DMS153 (cell line): ENCODE results near the gene KCNAB1.

Experiments
- DNase-seq: peaks from one replicate; lab custom pipeline; 2025; lab: John Stamatoyannopoulos, UW

Gene KCNAB1

DNA sequence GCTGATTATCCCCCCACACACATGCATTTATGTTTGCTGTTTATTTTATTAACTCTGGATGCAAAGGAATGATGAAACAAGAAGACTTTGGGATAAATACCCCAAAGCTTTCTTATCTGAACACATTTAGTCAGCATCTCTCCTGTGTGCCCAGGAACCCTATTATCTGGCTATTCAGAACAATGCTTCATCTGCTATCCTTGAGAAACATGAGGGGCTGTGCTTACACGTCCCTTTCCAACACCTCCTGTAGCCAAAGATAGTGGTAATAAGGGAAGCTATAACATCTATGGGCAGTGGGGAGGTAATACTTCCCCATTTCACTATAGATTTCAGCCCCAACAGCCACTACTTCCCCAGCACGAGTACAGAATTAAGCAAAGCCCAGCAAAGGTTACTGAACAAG lies 339.8 kb downstream of the KCNAB1 start:
- no peak for DNase-seq

DNA sequence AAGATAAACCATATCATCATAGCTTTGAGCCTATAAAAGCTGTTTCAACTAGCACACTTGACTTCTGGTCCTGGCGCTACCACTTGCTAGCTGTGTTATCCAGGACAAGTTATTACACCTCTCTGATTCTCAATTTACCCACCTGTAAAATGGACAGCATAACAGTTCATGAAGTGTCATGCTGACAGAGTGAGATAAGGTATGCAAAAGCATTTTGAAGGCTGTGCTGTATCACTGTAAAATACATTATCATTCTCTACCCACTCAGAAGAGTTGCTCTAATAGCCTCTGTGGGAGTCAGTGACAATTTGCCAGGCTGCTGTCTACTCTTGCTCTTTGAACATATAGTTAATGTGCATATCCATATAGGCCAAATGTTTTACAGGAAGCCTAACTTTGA lies 341.5 kb downstream of the KCNAB1 start:
- DNase-seq, result no peak

DNA sequence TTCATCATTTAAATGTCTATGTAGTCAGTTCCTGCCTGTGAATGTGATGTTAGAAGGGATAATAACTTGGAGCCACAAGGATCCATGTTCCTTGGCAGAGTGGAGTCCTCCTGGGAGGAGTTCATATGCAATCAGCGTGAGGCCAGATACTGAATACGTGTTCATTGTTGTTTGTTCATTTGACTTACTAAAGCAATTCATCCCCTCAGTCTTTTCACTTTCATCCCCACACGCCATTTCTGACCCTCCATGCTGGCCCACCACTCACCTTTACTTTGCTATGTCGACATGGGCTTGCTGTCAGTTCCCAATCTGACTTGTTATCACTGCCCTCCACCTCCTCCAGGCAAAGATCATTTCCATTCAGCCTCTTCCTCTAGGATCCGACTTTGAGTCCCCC lies 342.7 kb downstream of the KCNAB1 start:
- no peak for DNase-seq

DNA sequence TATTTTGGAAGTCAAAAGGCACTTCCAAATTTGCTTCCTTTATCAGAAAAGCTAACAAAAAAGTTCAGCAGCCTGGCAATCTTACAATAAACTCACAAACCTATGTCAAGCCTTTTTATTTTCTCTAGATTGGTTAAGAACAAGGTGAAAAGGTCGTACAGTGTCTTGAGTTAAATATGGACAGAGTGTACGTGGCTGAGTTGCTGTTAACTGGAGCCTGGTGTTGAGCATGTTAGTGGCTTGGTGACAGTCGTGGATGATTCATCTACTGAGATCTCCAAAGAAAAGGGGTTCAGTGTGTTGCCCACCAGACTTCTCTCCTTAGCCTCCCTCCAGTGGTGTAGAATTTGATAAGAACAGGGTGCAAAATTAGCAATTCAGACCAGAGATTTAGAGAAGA lies 344.8 kb downstream of the KCNAB1 start:
- no peak for DNase-seq

DNA sequence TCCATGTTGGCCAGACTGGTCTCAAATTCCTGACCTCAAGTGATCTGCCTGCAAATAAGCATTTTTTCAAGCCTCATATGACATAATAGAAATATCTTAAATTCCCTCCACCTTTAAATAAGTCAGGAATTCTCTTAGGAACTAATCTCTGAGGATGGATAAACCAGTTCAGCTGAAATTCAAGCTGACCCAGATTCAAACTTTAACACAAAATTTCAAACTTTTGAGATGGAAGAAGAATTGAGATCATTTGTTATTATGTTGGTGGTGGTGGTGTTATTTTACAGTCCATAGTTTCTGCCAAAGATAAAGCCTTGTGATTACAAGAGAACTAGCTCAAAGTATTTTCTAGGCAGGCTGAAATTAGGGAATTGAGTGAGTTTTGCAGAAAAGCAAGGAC lies 349.1 kb downstream of the KCNAB1 start:
- no peak for DNase-seq

DNA sequence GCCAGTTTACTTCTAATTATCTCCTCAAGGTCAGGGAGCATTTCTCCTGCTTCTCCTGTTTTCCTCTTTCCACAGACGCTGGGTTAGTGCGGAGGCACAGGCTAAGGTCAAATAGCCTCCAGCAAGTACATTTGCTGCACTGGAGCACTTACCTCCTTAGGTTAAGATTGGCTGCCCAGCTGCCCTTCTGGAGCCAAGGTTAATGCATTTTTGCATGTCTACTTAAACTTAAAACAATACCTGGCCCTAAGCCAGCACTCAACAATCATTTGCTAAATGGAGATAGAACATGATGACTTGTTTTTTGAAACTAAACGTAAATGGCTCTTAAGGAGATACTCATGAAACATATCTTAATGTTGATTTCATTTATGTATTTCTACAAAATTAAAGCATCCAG lies 351.1 kb downstream of the KCNAB1 start:
- no peak for DNase-seq

DNA sequence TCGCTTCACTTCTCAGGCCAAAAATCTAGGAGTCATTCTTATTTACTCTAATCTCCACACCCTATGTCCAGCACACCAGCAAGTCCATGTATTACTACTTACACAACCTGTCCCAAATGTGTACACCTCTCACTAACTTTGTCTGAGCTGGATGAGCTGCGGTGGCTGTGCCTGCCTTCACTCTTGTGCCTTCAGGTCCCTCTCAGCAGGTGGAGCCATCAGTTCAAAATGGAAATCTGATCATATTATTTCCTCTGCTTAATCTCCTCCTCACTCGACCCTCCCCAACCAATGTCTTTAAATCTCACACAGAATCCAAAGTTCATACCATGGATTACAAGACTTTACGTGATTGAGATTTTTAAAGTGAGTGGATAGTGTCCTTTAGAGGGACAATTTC lies 351.8 kb downstream of the KCNAB1 start:
- DNase-seq, result no peak

DNA sequence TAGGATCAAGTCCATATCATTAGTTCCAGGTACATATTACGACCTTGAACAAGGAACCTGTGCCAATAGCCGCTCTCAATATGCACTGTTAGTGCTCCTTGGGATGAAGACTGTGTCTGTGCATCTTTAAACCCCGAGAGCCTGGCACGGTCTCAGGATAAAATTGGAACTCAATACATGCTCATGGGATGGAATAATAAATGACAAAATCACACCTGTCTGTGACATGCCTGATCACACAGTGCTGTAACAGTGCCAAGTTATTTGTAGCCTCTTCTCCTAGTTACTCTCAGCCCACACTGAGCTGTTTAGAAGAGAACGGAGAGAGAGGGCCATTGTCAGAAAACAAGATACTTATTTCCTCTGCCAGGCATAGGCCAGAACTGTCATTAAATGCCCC lies 352.3 kb downstream of the KCNAB1 start:
- no peak for DNase-seq

DNA sequence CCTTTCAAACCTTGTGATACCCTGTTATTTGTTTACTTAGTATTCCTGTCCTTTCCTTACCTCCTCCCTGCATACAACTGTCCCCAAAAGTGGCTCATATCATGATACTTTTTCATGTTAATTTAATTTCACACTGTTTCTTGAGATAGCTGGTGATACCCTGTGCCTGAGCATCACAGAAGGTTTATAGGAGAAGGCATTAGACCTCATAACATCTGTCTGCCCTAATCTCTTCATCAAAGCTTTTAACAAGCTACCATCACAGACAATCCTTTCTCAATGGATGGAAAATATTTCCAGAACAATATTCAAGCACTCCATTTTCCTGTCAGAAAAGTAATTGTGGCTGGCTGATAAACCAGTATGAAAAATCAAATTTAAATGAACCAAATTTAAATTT lies 353.0 kb downstream of the KCNAB1 start:
- DNase-seq, result no peak

DNA sequence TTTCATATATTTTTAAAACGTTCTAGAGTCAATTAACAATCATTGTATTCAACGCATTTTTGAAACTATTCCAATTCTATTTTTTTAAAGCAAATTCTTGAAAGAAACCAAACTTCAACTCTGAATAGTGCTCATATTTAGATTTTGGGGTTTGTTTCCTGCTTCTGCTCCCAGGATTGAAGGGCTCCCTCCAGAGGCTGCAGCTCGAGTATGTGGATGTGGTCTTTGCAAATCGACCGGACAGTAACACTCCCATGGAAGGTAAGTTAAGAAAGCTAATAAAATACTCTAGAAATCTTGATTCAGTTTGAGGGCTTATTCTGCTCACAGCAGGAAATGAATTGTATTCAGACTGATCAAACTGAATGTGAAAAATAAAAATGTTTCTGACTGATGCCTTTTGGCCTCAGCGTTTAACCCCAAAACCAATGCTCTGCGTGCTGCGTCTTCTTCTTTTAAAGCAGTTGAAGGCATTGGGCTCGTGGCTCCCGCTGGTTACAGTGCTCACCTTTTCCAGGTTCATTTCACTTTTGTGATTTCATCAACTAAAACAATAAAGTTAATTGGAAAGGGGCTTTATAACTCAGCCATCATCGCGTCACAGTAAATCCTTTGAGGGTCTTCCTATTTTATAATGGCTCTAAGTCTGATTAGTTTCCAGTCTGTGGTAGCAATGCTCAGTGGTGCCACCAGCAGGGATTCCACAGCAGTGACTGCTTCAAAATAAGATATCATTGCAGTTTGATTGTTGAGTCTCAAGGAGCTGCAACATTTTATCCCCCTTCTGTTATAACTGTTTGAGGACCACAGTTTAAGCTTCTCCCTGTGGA lies 354.4 kb downstream of the KCNAB1 start:
- DNase-seq, result no peak

DNA sequence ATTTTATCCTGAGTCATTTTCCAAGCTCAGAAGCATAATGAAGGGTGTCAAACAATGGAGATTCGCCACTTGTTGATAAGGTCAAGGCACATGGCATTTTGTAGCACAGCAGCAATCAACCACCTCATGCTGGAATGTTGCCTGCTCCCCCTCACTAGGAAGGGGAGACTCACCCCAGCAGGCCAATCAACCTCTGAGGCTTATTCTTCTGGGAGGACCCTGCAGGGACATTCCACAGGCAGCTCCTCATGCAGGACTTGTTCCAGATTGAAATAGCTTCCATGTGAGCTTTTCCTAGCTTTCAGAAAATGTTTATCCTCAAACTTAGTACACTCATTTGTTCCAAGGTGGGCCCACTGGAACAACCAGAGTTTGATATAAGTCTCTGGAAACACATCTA lies 356.9 kb downstream of the KCNAB1 start:
- no peak for DNase-seq

DNA sequence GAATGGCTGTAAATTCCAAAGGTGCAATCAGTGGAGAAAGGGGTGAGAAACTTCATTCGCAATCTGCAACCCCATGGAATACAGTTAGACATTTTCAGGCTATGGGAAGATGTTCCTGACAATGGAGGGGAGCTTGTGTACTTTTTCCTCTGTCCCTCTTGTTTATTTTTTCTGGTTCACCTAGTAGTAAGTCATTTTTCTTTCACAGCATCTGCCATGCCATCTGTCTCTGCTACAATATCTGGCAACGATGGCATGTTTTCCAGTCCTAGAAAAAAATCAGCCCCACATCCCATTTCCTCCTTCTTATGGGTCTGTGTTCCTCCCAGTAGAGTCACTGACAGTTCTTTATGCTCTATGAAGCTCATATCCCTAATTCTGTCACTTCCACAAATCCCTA lies 358.5 kb downstream of the KCNAB1 start:
- no peak for DNase-seq

DNA sequence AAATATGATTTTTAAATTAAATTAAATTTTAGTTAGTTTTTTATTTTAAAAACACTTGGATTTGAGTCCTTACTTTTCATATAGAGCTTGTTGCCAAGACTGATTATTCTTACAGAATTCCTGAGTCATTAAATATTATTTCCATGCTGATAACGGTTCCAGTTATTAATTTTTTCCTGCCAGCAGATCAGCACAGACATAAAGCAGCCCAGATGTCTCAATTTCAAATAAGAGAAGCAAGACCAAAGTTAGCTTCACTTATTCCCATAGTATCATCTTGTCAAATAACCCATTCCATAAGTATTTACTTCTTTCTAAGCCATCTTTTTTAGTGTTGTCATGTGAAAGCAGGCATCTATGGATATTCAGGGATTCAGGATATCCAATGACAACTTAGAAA lies 359.2 kb downstream of the KCNAB1 start:
- no peak for DNase-seq

DNA sequence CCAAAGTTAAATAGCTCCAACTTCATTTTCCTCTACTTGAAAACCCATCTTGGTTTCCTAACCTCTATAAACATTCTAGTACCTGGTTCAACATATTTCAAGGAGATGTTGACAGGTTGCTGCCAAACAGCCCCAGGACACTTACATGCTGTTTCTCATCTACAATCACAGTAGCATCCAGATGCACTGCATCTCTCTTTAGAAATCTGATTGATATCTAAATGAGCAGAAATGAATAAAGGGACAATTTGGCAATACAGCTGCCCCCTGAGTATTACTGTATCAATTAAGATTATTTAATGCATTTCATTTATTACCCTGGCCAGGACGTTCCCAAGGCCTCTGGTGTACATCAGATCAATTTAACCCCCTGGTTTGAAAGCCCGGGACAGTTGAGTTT lies 360.6 kb downstream of the KCNAB1 start:
- DNase-seq, result no peak

DNA sequence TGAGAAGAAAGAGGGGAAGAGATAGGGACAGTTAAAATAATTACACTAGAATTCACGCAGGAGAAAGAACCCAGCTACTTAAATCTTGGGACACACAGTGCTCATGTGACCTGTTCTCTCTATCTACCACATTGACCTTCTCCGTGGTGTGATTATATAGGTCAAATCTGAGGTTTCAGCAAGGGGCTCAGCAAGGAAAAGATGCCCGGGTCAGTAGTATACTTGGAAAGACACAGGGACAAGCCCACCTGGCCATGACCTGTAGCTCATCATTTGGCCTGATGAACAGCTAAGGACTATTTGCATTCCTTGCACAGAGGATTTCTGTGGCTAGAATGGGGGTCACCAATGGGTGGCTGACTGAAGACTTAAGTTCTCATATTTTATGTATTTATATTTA lies 362.6 kb downstream of the KCNAB1 start:
- DNase-seq, result no peak

DNA sequence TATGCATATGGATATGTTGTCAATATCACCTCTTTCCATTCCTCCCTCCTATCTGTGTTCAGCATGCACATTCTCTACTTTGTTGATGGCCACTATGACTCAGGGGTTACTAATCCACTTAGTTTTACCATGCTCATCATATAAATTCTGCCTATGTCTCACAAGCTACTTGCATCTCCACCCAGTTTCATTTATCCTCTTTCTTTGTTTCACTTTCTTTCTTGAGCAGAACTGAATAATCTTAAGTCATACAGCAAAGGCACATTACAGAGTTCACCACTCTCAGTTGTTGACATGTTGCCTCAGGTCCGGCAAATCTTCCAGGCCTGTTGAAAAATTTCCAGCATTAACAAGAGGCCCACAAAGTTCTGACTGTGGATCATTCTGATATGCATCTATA lies 363.0 kb downstream of the KCNAB1 start:
- DNase-seq, result no peak

DNA sequence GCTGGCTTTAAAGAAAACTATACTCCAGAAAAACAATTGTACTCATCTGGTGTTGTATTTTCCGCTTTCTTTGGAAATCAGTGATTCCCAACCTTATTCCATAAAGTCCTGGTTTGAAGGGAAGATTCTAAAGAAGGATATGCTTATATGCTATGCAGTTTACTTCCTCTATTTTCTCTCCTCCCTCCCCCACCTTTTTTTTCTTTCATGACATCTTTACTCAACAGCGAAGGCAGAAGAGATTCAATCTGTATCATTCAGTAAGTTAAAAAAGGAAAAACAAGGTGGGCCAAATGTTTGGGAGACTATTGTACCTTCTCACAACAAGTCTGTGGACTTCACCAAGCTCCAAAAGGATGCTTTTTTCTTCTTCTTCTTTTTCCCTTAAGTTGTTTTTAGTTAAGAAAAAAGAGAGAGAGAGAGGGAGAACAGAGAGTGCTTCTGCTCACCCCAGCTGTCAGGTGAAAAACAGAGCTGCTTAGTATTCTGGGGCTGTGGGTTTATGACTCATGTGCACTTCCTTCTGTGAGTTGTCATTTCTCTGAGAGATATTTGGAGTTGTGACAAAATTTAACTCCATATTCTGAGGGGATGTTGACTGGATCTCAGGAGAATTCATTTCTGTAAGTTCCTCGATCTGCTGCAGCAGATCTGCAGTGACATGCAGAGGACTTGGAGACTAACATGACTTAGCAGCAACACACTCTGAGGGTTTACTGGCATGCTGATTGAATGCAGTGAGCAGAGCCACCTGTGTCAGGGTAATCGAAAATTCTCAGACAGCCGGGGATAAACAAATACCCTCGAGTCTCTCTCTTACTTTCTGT lies 363.8 kb downstream of the KCNAB1 start:
- DNase-seq, result no peak

DNA sequence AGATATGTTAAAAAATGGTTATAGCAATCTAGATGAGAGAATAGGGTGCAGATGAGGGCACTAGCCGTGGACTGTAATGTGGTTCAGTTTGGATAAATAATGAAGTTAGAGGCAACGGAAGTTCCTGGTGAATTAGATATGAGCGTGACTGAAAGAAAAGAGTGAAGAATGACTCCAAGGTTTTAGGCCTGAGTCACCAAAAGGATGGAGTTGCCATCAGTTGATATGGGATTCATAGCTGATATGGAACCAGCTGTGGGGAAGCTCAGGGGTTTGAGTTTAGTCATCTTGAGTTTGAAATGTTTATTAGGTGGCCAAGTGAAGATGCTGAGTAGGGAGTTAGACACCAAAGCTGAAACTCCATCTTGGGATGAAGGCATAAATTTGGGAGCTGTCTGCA lies 368.4 kb downstream of the KCNAB1 start:
- no peak for DNase-seq

DNA sequence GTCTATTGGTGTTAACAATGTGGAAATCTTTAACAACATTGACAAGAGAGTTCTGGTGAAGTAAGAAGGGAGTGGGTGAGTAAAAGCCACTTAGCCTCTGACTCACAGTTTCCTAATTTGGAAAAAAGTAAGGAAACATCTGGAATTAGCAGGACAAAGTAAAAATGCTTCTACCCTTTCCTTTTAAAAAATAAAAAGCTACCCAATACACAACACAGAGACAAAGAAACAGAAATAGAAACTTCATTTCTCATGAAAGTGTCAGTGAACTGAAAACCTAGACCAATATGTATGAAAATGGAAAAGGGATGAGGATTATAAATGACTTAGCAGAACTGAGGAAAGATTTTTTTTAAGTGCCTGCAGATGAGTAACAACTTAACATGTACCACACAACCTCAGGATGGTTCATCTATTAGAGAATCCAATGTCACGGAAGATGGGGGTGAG lies 369.1 kb downstream of the KCNAB1 start:
- DNase-seq, result no peak

DNA sequence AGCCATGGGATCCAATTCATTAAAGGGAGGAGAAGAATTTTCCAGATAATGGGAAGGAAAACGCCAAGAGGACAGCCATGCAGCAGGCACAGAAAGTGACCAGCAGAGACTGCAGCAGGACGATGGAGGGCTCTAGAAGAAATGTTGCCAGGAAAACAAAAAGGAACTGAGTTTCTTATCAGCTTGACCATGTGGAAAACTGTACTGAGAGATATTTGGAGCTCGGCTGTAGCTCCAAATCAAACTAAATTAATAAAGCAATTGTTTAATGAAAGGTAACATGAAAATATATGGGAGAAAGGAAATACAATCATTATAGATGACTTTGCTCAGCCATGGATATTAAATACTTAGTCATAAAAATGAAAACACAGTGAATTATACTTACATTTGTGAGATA lies 370.8 kb downstream of the KCNAB1 start:
- no peak for DNase-seq

DNA sequence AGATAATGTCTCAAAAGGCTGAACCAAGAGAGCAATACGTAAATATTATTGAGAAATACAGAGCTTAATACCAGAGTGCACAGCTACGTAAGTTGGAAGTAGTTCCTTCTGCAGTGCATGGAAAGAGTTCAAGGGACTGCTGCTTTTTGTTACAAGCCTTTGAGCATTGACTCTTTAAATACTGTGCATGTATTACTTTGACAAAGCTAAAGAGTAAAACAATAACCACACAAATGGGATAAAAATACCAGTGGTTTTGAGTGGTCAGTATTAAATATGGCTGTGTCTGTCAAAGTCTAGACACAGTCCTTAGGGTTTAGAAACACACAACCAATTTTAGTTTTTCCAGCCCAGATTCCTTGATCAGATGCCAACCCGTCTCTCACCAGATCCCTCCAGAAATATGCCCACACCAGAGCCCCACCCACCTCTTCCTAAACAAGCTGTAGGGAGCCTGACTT lies 372.5 kb downstream of the KCNAB1 start:
- no peak for DNase-seq

DNA sequence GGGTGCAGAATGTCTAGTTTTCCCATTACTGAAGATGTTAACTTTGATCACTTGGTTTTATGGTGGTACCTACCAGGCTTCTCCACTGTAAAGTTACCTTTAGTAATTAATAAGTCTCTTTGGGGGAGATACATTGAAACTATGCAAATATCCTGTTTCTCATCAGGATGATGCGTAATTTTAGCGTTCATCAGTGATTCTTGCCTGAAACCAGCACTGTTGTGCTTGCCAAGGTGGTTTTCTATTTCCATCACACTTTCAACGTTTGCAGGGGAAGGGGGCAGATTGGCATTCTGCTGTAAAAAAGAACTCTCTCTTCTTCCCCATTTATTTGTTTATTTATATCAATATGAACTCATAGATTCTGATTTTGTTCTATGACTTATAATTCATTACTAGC lies 373.5 kb downstream of the KCNAB1 start:
- DNase-seq, result no peak

DNA sequence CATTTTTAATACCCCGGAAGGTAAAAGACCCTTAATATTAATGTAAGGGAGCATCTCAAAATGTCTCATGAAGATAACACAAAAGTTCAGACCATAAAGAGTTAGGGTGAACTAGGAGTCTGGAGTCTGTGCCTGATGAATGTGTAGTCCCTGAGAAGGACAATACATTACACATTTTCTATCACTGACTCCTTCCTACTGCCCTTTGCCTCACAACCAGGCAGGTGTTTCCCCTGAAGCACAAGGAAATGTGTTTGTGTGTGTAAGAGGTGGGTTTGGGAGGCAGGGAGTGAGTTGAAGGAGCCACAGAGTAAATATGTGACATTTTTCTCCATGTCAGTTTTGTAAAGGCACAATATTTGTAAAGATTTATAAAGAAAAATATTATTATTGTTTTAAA lies 375.4 kb downstream of the KCNAB1 start:
- no peak for DNase-seq
